GM19324 (cell line): ENCODE data around the gene CEP57L1.
A peak's percentile ranks its signal among the peaks of the same experiment; 100 is the strongest.
"Not testable (repeated sequence)": the region's sequence is repeated elsewhere in the genome, so short reads cannot be mapped to it uniquely, and the experiment has no call there.

ENCODE experiments used
- ATAC-seq: cut with Tn5 transposase; IDR thresholded peaks from one replicate; pipeline ENCODE4 v1.9.1; 2021; ENCODE audit warnings: mild to moderate bottlenecking, moderate library complexity; ENCODE audit not compliant: unreplicated experiment, low FRiP score

Gene CEP57L1

DNA sequence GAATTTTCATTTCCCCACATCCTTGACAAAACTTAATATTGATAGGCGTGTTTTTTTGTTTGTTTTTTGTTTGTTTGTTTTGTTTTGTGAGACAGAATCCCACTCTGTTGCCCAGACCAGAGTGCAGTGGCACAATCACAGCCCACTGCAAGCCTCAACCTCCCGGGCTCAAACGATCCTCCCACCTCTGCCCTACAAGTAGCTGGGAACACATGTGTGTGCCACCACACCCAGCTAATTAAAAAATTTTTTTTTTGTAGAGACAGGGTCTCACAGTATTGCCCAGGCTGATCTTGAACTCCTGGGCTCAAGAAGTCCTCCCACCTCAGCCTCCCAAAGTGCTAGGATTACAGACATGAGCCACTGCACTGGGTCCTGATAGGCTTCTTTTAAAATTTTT lies 9.2 kb downstream of the CEP57L1 start:
- no peak for ATAC-seq

DNA sequence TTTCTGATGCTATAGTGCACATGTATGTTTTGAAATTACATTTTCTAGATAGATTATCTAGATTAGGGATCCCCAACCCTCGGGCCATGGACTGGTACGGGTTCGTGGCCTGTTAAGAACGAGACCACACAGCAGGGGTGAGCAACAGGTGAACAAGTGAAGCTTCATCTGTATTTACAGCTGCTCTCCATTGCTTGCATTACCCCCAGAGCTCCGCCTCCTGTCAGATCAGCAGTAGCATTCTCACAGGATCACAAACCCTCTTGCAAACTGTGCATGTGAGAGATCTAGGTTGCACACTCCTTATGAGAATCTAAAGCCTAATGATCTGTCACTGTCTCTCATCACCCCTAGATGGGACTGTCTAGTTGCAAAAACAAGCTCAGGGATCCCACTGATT lies 10.4 kb downstream of the CEP57L1 start:
- ATAC-seq = no peak

DNA sequence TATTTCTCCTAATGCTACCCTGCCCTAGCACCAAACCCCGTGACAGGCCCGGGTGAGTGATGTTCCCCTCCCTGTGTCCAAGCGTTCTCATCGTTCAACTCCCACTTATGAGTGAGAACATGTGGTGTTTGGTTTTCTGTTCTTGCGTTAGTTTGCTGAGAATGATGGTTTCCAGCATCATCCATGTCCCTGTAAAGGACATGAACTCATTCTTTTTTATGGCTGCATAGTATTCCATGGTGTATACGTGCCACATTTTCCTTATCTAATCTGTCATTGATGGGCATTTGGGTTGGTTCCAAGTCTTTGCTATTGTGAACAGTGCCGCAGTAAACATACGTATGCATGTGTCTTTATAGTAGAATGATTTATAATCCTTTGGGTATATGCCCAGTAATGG lies 14.4 kb downstream of the CEP57L1 start:
- ATAC-seq = not testable (repeated sequence)

DNA sequence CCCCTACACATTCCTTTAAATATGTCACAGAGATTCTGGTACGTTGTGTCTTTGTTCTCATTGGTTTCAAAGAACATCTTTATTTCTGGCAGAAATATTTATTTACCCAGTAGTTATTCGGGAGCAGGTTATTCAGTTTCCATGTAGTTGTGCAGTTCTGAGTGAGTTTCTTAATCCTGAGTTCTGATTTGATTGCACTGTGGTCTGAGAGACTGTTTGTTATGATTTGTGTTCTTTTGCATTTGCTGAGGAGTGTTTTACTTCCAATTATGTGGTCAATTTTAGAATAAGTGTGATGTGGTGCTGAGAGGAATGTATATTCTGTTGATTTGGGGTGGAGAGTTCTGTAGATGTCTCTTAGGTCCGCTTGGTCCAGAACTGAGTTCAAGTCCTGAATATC lies 17.4 kb downstream of the CEP57L1 start:
- ATAC-seq = not testable (repeated sequence)

DNA sequence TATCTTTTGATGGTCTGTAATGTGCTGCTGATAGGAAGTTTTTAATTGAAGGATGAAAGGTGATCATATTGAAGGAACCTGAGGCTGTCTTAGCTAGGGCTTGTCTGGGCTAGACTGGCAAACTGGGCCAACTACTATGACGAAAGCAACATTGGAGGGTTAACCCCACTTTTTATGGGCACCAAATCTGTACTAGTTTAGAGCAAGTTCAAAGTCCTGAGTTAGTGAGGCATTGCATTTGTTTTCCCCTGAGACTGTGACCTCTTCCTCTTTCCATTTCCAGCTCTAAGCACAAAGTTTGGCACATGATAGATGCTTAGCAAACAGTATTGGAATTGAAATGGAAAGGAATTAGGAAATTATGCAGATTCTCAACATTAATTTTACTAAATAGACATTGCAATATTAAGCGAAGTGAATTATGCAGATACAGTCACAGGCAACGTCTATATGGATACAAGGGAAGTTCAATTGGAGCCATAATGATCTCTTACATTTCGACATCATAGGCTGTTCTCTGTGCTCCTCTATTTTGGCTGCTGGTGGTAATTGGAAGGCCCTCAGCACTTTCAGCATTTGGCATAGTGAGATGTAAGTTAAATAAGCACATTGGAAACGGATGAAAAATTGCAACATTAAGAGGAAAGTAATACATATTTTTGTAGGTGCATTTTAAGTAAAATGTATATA lies 22.2 kb downstream of the CEP57L1 start:
- peak; percentile 75 for ATAC-seq

DNA sequence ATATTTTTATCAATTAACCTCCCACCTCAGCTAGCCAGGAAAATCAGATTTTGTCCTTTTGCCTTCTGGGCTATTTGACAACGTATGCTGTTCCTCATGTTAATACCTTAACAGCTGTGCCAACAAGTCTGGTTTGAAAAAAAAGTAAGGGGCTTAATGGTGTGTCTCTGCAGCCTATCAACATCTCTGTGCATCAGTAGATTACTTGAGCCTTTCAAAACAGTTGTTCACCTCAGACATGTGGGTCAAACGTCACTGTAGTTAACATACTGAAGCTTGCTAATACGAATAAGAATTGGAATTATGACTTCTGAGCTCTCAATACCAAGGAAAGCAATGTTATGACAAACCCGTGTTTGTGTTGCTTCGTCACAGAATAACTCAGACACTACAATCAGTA lies 23.0 kb downstream of the CEP57L1 start:
- no peak for ATAC-seq

DNA sequence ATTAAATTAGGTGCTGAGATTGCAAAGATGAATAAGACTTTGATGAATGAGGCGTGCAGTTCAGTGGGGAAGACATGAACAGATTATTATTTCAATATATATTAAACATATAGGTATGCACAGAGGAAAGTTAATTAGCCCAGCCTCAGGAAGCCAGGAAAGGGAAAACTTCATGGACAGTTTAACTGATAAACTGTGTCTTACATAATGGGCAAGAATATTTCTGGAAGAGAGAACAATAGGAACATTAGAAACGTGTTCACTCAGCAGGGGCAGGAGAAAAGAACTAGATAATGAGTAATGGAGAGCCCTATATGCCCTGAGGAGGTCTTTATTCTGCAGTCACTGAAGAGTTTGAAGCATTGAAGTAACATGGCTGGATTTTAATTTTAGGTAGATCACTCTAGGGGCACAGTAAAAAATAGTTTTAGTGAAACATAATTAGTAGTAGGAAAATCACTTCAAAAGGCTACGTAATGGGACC lies 23.6 kb downstream of the CEP57L1 start:
- no peak for ATAC-seq

DNA sequence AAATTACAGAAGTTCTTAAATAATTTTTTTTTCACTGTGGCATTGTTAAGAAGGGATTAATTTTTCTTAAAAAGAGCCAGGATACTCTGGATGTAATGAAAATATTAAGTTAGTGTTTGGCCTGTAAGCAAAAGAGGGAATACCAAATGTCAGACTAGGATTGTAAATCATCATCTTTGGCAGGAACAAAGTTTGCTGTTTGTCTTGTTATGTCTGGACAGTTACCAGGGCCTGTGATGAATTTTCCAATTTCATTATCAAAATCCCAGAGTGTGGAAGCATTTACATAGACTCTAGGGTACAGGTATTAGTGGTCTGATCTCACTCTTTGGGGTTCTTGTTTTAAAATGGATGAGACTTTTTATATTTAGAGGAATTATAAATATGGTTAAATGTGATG lies 26.1 kb downstream of the CEP57L1 start:
- no peak for ATAC-seq

DNA sequence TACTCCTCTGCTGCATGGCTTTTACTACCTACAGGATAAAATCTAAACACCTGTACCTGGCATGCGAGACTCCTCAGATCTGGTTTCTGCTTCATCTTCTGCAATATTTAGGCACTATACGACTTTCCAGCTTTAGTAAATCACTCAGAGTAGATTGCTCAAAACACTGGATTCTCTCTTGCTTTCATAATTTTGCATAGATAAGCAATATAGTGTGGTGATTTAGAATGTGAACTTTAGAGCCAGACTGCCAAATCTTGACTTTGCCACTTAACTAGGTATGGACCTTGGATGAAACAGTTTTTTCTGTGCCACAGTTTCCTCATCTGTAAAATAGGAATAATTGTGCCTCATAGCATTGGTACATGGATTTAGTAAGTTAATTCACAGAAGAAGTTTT lies 28.9 kb downstream of the CEP57L1 start:
- no peak for ATAC-seq

DNA sequence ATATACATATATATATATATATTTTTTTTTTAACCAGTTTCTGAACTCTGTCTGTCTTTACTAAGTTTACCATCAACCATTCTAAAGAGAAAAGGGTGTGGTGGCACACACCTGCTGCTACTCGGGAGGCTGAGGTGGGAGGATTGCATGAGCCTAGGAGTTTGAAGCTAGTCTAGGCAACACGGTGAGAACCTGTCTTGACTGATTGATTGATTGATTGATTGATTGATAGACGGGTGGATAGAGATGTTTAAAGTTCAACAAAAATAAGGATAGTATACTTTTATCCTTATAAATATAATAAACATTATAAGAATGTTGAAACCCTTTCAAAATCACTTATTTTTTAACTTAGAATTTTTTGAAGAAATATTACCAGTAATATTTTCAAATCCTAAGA lies 30.2 kb downstream of the CEP57L1 start:
- ATAC-seq = no peak

DNA sequence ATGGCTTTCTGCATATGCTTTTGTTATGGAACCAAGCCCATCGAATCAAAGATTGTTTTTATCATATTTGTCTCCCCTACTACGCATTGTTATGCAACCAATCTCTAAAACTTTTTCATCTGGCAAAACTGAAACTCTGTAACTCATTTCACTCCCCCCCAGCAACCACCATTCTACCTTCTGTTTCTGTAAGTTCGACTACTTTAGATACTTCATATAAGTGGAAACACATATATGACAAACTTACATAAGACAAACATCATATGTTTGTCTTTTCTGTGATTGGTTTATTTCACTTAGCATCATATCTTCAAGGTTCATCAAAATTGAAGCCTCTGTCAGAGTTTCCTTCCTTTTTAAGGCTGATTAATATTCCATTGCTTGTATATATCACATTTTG lies 34.8 kb downstream of the CEP57L1 start:
- ATAC-seq = no peak

DNA sequence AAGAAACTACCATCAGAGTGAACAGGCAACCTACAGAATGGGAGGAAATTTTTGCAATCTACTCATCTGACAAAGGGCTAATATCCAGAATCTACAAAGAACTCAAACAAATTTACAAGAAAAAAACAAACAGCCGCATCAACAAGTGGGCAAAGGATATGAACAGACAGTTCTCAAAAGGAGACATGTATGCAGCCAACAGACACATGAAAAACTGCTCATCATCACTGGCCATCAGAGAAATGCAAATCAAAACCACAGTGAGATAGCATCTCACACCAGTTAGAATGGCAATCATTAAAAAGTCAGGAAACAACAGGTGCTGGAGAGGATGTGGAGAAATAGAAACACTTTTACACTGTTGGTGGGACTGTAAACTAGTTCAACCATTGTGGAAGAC lies 40.3 kb downstream of the CEP57L1 start:
- ATAC-seq = not testable (repeated sequence)

DNA sequence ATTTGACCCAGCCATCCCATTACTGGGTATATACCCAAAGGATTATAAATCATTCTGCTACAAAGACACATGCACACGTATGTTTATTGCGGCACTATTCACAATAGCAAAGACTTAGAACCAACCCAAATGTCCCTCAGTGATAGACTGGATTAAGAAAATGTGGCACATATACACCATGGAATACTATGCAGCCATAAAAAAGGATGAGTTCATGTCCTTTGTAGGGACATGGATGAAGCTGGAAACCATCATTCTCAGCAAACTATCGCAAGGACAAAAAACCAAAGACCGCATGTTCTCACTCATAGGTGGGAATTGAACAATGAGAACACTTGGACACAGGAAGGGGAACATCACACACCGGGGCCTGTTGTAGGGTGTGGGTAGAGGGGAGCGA lies 40.7 kb downstream of the CEP57L1 start:
- not testable (repeated sequence) for ATAC-seq

DNA sequence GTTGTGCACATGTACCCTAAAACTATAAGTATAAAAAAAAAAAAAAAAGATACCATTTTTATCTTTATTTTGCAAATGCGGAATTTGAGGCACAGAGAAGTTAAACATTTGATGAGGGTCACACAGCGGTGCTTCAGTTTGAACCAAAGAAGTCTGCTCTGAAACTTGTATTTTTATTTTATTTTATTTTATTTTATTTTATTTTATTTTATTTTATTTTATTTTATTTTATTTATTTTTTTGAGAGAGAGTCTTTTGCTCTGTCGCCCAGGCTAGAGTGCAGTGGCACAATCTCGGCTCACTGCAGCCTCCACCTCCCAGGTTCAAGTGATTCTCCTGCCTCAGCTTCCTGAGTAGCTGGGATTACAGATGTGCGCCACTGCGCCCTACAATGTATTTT lies 41.2 kb downstream of the CEP57L1 start:
- ATAC-seq = not testable (repeated sequence)

DNA sequence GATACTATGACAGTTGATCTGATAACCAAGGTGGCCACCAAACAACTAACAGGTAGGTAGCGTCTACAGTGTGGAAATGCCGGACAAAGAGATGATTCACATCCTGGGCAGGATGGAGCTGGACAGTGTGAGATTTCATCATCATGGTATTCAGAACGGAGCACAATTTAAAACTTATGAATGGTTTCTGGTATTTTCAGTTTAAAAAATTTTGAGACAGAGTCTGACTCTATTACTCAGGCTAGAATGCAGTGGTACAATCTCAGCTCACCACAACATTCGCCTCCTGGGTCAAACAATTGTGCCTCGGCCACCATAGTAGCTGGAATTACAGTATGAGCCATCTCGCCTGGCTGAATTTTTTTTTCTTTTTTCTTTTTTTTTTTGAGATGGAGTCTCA lies 43.8 kb downstream of the CEP57L1 start:
- no peak for ATAC-seq

DNA sequence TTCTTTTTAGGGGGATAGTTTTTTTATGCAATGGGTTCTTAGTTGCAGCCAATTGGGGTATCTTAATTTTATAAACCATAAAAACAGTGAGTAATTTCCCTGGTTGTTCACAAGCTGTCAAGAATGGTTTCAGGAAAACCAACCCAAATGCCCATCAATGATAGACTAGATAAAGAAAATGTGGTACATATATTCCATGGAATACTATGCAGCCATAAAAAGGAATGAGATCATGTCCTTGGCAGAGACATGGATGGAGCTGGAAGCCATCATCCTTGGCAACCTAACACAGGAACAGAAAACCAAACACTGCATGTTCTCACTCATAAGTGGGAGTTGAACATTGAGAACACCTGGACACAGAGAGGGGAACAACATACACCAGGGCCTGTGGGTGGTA lies 46.8 kb downstream of the CEP57L1 start:
- not testable (repeated sequence) for ATAC-seq

DNA sequence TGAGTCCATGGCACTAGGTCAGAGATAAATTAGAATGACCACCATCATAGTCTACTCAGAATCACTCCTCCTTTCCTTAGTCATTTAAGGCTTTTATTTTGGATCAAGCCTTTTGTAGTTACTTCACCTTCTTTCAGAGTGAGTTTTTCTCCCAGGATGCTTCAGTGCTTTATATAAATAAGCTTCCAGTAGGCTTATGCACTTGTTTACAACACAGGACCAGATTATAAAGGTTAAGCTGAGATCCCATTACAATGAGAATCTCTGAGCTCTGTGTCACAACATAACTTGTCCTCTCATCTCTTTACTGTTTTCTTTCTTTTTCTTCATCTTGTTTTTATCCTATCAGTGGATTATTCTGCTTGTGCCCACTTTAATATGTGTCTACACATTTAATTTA lies 47.9 kb downstream of the CEP57L1 start:
- no peak for ATAC-seq

DNA sequence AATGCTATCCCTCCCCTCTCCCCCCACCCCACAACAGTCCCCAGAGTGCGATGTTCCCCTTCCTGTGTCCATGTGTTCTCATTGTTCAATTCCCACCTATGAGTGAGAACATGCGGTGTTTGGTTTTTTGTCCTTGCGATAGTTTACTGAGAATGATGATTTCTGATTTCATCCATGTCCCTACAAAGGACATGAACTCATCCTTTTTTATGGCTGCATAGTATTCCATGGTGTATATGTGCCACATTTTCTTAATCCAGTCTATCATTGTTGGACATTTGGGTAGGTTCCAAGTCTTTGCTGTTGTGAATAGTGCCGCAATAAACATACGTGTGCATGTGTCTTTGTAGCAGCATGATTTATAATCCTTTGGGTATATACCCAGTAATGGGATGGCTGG lies 52.9 kb downstream of the CEP57L1 start:
- ATAC-seq = not testable (repeated sequence)

DNA sequence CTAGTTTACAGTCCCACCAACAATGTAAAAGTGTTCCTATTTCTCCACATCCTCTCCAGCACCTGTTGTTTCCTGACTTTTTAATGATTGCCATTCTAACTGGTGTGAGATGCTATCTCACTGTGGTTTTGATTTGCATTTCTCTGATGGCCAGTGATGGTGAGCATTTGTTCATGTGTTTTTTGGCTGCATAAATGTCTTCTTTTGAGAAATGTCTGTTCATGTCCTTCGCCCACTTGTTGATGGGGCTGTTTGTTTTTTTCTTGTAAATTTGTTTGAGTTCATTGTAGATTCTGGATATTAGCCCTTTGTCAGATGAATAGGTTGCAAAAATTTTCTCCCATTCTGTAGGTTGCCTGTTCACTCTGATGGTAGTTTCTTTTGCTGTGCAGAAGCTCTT lies 53.4 kb downstream of the CEP57L1 start:
- not testable (repeated sequence) for ATAC-seq

DNA sequence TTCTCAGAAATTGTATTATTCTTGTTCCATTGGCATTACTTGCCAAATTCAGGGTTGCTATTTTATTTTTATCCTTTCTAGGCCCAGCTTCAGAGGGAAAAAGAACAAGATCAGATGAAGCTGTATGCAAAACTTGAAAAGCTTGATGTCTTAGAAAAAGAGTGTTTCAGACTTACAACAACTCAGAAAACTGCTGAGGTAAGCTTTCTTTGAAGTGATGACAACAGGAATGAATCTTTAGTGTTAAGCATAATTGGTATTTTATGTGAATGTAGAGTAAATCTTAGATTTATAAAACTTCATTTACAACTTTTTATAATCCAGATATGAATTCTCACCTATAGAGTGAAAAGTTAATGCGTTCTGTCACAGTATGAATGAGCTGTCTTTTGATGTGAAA lies 58.4 kb downstream of the CEP57L1 start:
- no peak for ATAC-seq

DNA sequence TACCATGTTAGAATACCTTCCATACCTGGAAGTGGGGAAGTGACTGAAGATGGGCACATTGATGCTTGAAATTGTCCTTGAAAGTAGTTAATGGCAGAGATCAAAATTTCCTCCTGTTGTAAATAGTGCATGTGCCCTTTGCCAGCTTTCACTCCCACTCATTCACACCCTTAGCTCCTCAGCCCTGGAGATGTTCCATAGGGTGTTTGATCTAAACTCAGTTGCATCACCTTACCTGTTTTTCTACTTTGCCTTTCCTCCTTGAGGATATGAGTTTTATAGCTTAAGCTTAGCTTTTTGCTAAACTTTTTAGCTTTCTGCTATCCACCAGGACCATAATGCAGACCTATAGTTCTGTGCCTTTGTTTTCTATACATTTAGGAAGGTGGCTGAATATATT lies 69.0 kb downstream of the CEP57L1 start:
- no peak for ATAC-seq

DNA sequence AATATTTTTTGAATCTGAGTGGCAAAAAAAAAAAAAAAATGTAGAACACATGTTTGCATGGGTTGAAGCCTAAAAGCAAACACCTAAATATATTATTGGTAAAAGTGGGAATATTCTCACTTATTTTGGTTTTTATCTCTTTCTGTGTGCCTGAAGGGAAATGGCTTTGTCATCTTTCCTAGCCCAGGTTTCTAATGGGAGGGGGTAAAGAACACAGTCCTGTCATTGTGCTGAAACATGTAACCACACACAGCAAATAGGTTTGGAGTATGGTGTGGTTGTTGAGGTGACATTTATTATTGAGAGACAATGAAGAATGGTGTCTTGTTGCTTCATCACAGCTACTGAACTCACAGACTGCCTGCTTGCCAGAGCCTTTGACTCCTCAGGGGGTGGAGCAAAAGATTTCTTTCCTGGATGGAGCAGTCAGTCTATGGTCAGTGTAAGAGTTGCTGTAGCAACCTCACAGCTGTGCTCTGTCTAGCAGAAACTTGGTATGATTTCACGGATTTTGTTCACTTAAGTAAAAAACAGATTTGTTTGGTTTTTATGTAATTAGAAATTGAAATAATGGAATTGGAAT lies 70.2 kb downstream of the CEP57L1 start:
- no peak for ATAC-seq
